ENCODE measurements around the gene CDKAL1.

- TF ChIP-seq CTCF (IDR thresholded peaks at IDR 0.05; ENCODE audit: low read depth, low read length, missing input control) (no peak), ATF3 (IDR thresholded peaks at IDR 0.05) (no peak), SP1 (IDR thresholded peaks at IDR 0.05) (no peak), RAD21 (IDR thresholded peaks at IDR 0.05) (no peak), YY1 (IDR thresholded peaks at IDR 0.05) (no peak), TAF1 (conservative IDR thresholded peaks at IDR 0.05) (no peak), REST (IDR thresholded peaks at IDR 0.05) (no peak), MAX (IDR thresholded peaks at IDR 0.05) (no peak), JUND (IDR thresholded peaks at IDR 0.05) (no peak), RXRA (IDR thresholded peaks at IDR 0.05) (no peak), EGR1 (IDR thresholded peaks at IDR 0.05; ENCODE audit: low read depth in 2 of 2) (no peak), GABPA (IDR thresholded peaks at IDR 0.05 in 1 of 2, conservative IDR thresholded peaks at IDR 0.05 in 1 of 2) (no peak)
Observed at GRCh38 chr6:20511852-20512251, 22.4 kb upstream of the CDKAL1 start.

Data from liver (tissue), 3 donors.